Esophagus muscularis mucosa (tissue), 3 donors: ENCODE results near the gene SLC12A9.

Experiments used
- CTCF ChIP-seq, 3 experiments: fragments of 200-600 bp in 2 of 3; fragments of 450-650 bp in 1 of 3; sonication (generic) in 2 of 3; IDR thresholded peaks; one replicate each; pipeline ENCODE4 v1.5.1; 2017 to 2019; ENCODE audit warnings: antibody characterized with exemption in 3 of 3, mild to moderate bottlenecking in 2 of 3, moderate library complexity in 1 of 3
- POLR2A ChIP-seq: fragments of 450-650 bp; IDR thresholded peaks from one replicate; pipeline ENCODE4 v1.6.1; 2017; ENCODE audit warnings: antibody characterized with exemption, moderate library complexity, mild to moderate bottlenecking, low read depth

GRCh38 chr7:100860702-100861615 is 8.4 kb downstream of the SLC12A9 start:
- TF ChIP-seq CTCF (IDR thresholded peaks at IDR 0.05) = no peak
- TF ChIP-seq POLR2A = no peak
